Erythroblast (primary cell): ENCODE results near the gene CAPSL.

Experiments
- GATA1 ChIP-seq: IDR thresholded peaks from 2 replicates; pipeline ENCODE4 v1.6.1; 2011; ENCODE audit warnings: low read depth, mild to moderate bottlenecking, control low read depth, low read length, moderate library complexity
- POLR2A ChIP-seq: IDR thresholded peaks from 2 replicates; pipeline ENCODE4 v1.6.1; 2011; ENCODE audit warnings: mild to moderate bottlenecking, low read length

DNA sequence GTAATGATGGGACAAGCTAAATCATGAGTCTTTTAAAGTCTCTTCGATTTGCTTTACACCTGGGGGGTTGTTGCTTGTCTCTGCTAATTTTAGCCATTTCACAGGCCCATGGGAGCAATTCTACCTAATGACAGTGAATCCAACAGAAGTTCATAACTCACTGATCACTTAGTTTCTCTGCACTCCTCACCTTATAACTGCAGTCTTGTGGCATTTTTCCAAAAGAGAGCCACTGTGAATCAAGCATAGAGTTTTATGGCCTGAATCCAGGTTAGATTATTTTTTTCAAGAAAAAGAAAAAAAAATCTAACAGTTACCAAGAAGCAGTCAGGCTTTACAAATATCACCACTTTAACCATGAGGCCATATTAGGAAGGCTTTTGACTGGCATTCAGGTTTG, 83.2 kb downstream of the CAPSL start:
- no peak for TF ChIP-seq POLR2A
- TF ChIP-seq GATA1 = no peak
